Neural cell (in vitro differentiated cells): ENCODE results near the gene ZBTB7A. TPM values are rescaled to one million over a fixed set of nuclear protein-coding genes. Genes with fewer than 3 reads are reported as not detected.

Experiments
- H2AFZ ChIP-seq: fragments of 200-600, 300-800 bp; sonication (generic), shearing (Covaris generic); 2 replicates; pipeline ENCODE4 v1.6.0; 2014; ENCODE audit warnings: low read depth, mild to moderate bottlenecking, antibody characterized with exemption, low read length, moderate library complexity
- H3F3A ChIP-seq: fragments of 200-600 bp; shearing (Covaris generic); 2 replicates; pipeline ENCODE4 v1.6.1; 2016; ENCODE audit warnings: mild to moderate bottlenecking, moderate library complexity, mixed read lengths, antibody characterized with exemption, low read length; ENCODE audit not compliant: insufficient read depth, poor library complexity, severe bottlenecking
- H3K27ac ChIP-seq: fragments of 200-600, 300-800 bp; sonication (generic), shearing (Covaris generic); 2 replicates; pipeline ENCODE4 v1.5.1; 2014; ENCODE audit warnings: mild to moderate bottlenecking, low read length, moderate library complexity
- H3K27me3 ChIP-seq: fragments of 300-800, 200-600 bp; sonication (generic), shearing (Covaris generic); 2 replicates; pipeline ENCODE4 v1.6.0; 2014; ENCODE audit warnings: mild to moderate bottlenecking, low read depth, low read length, moderate library complexity; ENCODE audit not compliant: insufficient read depth
- H3K36me3 ChIP-seq: fragments of 300-800, 200-600 bp; sonication (generic), shearing (Covaris generic); 2 replicates; pipeline ENCODE4 v1.5.1; 2014; ENCODE audit warnings: mild to moderate bottlenecking, antibody characterized with exemption, low read length, moderate library complexity; ENCODE audit not compliant: insufficient read depth
- H3K4me2 ChIP-seq: fragments of 300-800, 200-600 bp; sonication (generic), shearing (Covaris generic); 2 replicates; pipeline ENCODE4 v1.6.0; 2014; ENCODE audit warnings: mild to moderate bottlenecking, low read length
- H3K4me3 ChIP-seq: fragments of 300-800, 200-600 bp; sonication (generic), shearing (Covaris generic); 2 replicates; pipeline ENCODE4 v1.5.1; 2014; ENCODE audit warnings: mild to moderate bottlenecking, low read length, moderate library complexity
- H3K79me2 ChIP-seq: fragments of 200-600 bp; shearing (Covaris generic); replicated peaks from 2 replicates; pipeline ENCODE4 v1.6.0; 2014; ENCODE audit warnings: mild to moderate bottlenecking, low read length, moderate library complexity; ENCODE audit not compliant: insufficient read depth
- H3K9ac ChIP-seq: fragments of 300-800, 200-600 bp; sonication (generic), shearing (Covaris generic); 2 replicates; pipeline ENCODE4 v1.6.1; 2016; ENCODE audit warnings: mild to moderate bottlenecking, low read length, mixed read lengths
- H3K9me2 ChIP-seq: fragments of 200-600 bp; shearing (Covaris generic); 2 replicates; pipeline ENCODE4 v1.6.1; 2016; ENCODE audit warnings: mild to moderate bottlenecking, low read length, mixed read lengths; ENCODE audit not compliant: insufficient read depth
- H3K9me3 ChIP-seq: fragments of 200-600, 300-800 bp; sonication (generic), shearing (Covaris generic); 2 replicates; pipeline ENCODE4 v1.6.1; 2016; ENCODE audit warnings: mild to moderate bottlenecking, mixed run types, low read length, moderate library complexity, mixed read lengths
- H4K20me1 ChIP-seq: fragments of 200-600 bp; shearing (Covaris generic); 2 replicates; pipeline ENCODE4 v1.6.1; 2016; ENCODE audit warnings: mild to moderate bottlenecking, mixed run types; ENCODE audit not compliant: insufficient read depth
- CTCF ChIP-seq: fragments of 450-650 bp; IDR thresholded peaks from 2 replicates; pipeline ENCODE4 v1.5.1; 2014; ENCODE audit warnings: antibody characterized with exemption, mild to moderate bottlenecking, moderate library complexity; ENCODE audit not compliant: poor library complexity, severe bottlenecking
- EP300 ChIP-seq: fragments of 450-650 bp; conservative IDR thresholded peaks from 2 replicates; pipeline ENCODE4 v1.6.1; 2014; ENCODE audit warnings: antibody characterized with exemption, mild to moderate bottlenecking, moderate library complexity; ENCODE audit not compliant: poor library complexity, severe bottlenecking
- EZH2 ChIP-seq: fragments of 200-600, 300-800 bp; shearing (Covaris generic), sonication (generic); IDR thresholded peaks from 2 replicates; pipeline ENCODE4 v1.6.1; 2014; ENCODE audit warnings: antibody characterized with exemption, low read length, borderline replicate concordance, mild to moderate bottlenecking; ENCODE audit not compliant: insufficient read depth, poor library complexity, severe bottlenecking
- MXI1 ChIP-seq: fragments of 450-650 bp; conservative IDR thresholded peaks from 2 replicates; pipeline ENCODE4 v1.6.1; 2014; ENCODE audit warnings: antibody characterized with exemption, mild to moderate bottlenecking; ENCODE audit not compliant: poor library complexity, severe bottlenecking
- POLR2AphosphoS5 ChIP-seq: IDR thresholded peaks from 2 replicates; pipeline ENCODE4 v1.6.1; 2012
- RAD21 ChIP-seq: fragments of 450-650 bp; conservative IDR thresholded peaks from 2 replicates; pipeline ENCODE4 v1.6.1; 2014; ENCODE audit warnings: antibody characterized with exemption, mild to moderate bottlenecking, moderate library complexity
- REST ChIP-seq: IDR thresholded peaks from 2 replicates; pipeline ENCODE4 v1.6.1; 2012; ENCODE audit warnings: borderline replicate concordance
- SMC3 ChIP-seq: fragments of 450-650 bp; conservative IDR thresholded peaks from 2 replicates; pipeline ENCODE4 v1.6.1; 2014; ENCODE audit warnings: antibody characterized with exemption, mild to moderate bottlenecking, moderate library complexity; ENCODE audit not compliant: poor library complexity
- TAF1 ChIP-seq: IDR thresholded peaks from 2 replicates; pipeline ENCODE4 v1.6.1; 2012; ENCODE audit warnings: low read depth
- polyA plus RNA-seq: library from polyadenylated mRNA; depleted of rRNA; stranded (reverse); fragments of >200 nt; gene quantifications from 2 replicates; pipeline ENCODE4 v1.2.3, GENCODE V29; 2014

Gene ZBTB7A
- polyA plus RNA-seq, 1 donor from 2014 or later, result 1.7 TPM

- Histone ChIP-seq H3K79me2 (peaks cover 3% of the 10 kb centered on the region), H2AFZ (no peak overlapping the region), H3K9me2 (no peaks in the 10 kb centered on the region), H3K36me3 (no peaks in the 10 kb centered on the region), H3K4me3 (no peak overlapping the region), H3K27ac (no peak overlapping the region), H4K20me1 (peaks cover 5% of the 10 kb centered on the region), H3K4me2 (no peak overlapping the region), H3K9ac (no peak overlapping the region), H3K27me3 (no peaks in the 10 kb centered on the region), H3K9me3 (no peaks in the 10 kb centered on the region), H3F3A (no peaks in the 10 kb centered on the region)
- TF ChIP-seq EP300, result no peak
- TF ChIP-seq CTCF, result no peak
- no peak for TF ChIP-seq REST
Observed at GRCh38 chr19:4059891-4060620, 6.6 kb downstream of the ZBTB7A start.

GRCh38 chr19:4059453-4059871 is 7.2 kb downstream of the ZBTB7A start:
- H3K27ac ChIP-seq, result no peak overlapping the region
- no peak overlapping the region for H3K4me2 ChIP-seq
- H3K36me3 ChIP-seq, result no peaks in the 10 kb centered on the region
- peaks cover 5% of the 10 kb centered on the region for H4K20me1 ChIP-seq
- H3F3A ChIP-seq, result no peaks in the 10 kb centered on the region
- peaks cover 3% of the 10 kb centered on the region for H3K79me2 ChIP-seq
- no peaks in the 10 kb centered on the region for H3K9me3 ChIP-seq
- H3K9ac ChIP-seq, result no peak overlapping the region
- no peak overlapping the region for H2AFZ ChIP-seq
- H3K4me3 ChIP-seq, result no peak overlapping the region
- no peaks in the 10 kb centered on the region for H3K9me2 ChIP-seq
- no peak for TF ChIP-seq TAF1
- no peak for TF ChIP-seq EZH2
- TF ChIP-seq MXI1, result no peak
- no peak for TF ChIP-seq EP300
- TF ChIP-seq RAD21, result no peak
- no peak for TF ChIP-seq POLR2AphosphoS5
- TF ChIP-seq CTCF, result no peak
- TF ChIP-seq SMC3, result no peak
- TF ChIP-seq REST, result no peak
- no peaks in the 10 kb centered on the region for H3K27me3 ChIP-seq
